ENCODE measurements around the gene MPV17L2. TPM values are rescaled to one million over a fixed set of nuclear protein-coding genes. Genes with fewer than 3 reads are reported as not detected.

Gene MPV17L2
- total and polyA plus RNA-seq, 10 of the 15 experiments (the other 5 are each of a cell fraction or from before 2014, with no cell fraction given): 5.1 to 57.2 (median 22.9) TPM

- TF ChIP-seq, protein P1, sequence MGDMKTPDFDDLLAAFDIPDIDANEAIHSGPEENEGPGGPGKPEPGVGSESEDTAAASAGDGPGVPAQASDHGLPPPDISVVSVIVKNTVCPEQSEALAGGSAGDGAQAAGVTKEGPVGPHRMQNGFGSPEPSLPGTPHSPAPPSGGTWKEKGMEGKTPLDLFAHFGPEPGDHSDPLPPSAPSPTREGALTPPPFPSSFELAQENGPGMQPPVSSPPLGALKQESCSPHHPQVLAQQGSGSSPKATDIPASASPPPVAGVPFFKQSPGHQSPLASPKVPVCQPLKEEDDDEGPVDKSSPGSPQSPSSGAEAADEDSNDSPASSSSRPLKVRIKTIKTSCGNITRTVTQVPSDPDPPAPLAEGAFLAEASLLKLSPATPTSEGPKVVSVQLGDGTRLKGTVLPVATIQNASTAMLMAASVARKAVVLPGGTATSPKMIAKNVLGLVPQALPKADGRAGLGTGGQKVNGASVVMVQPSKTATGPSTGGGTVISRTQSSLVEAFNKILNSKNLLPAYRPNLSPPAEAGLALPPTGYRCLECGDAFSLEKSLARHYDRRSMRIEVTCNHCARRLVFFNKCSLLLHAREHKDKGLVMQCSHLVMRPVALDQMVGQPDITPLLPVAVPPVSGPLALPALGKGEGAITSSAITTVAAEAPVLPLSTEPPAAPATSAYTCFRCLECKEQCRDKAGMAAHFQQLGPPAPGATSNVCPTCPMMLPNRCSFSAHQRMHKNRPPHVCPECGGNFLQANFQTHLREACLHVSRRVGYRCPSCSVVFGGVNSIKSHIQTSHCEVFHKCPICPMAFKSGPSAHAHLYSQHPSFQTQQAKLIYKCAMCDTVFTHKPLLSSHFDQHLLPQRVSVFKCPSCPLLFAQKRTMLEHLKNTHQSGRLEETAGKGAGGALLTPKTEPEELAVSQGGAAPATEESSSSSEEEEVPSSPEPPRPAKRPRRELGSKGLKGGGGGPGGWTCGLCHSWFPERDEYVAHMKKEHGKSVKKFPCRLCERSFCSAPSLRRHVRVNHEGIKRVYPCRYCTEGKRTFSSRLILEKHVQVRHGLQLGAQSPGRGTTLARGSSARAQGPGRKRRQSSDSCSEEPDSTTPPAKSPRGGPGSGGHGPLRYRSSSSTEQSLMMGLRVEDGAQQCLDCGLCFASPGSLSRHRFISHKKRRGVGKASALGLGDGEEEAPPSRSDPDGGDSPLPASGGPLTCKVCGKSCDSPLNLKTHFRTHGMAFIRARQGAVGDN (IDR thresholded peaks at IDR 0.05): peak; percentile 27; the same call in 1 of the 2 replicates
- TF ChIP-seq NR2C2 (IDR thresholded peaks at IDR 0.05; ENCODE audit: borderline replicate concordance, control insufficient read depth, insufficient read length, low read depth): peak; percentile 72
- peak; percentile 19 for TF ChIP-seq SP1 (IDR thresholded peaks at IDR 0.05; ENCODE audit: low read depth, low read length)
- TF ChIP-seq NR2C1 (IDR thresholded peaks at IDR 0.05): peak; percentile 93
- TF ChIP-seq POLR2AphosphoS5 (IDR thresholded peaks at IDR 0.05; ENCODE audit: low read length): no peak
- no peak for TF ChIP-seq FOS (IDR thresholded peaks at IDR 0.05; ENCODE audit: borderline replicate concordance, extremely low read depth, insufficient read length)
- no peak for TF ChIP-seq SUPT20H (IDR thresholded peaks at IDR 0.05; ENCODE audit: borderline replicate concordance, control insufficient read depth, low read depth, low read length)
- peak; percentile 99 for TF ChIP-seq NR2F1 (conservative IDR thresholded peaks at IDR 0.05)
- peak; percentile 67 for TF ChIP-seq ZBTB11 (CRISPR knock-in tag; IDR thresholded peaks at IDR 0.05)
These were observed 31.0 kb downstream of the MPV17L2 start (continued) for GRCh38 chr19:18223860-18224524.

Data from GM12878 (cell line).